GM12891 (cell line): ENCODE data around the gene TFDP1.

Experiments
- DNase-seq: peaks from one replicate; pipeline ENCODE4 v3.0.0; 2011; ENCODE audit warnings: low spot score; ENCODE audit not compliant: insufficient read length
- FAIRE-seq: peaks from 2 replicates; lab custom pipeline; 2011; peaks lifted over from hg19 to GRCh38; lab: Jason Lieb, UNC
- PAX5 ChIP-seq: IDR thresholded peaks from 2 replicates; pipeline ENCODE4 v1.6.1; 2011; ENCODE audit warnings: low read length, moderate library complexity, mild to moderate bottlenecking; ENCODE audit not compliant: insufficient read depth, severe bottlenecking
- POLR2A ChIP-seq: IDR thresholded peaks from 2 replicates; pipeline ENCODE4 v1.6.1; 2011; ENCODE audit warnings: low read depth, low read length, control low read depth
- POLR2AphosphoS5 ChIP-seq: IDR thresholded peaks from 2 replicates; pipeline ENCODE4 v1.6.1; 2011; ENCODE audit warnings: low read depth, low read length, control low read depth
- POU2F2 ChIP-seq: IDR thresholded peaks from 2 replicates; pipeline ENCODE4 v1.6.1; 2011; ENCODE audit warnings: low read depth, mild to moderate bottlenecking, control low read depth, low read length, moderate library complexity
- SPI1 ChIP-seq: IDR thresholded peaks from 2 replicates; pipeline ENCODE4 v1.6.1; 2011; ENCODE audit warnings: low read depth, low read length, control low read depth
- TAF1 ChIP-seq: IDR thresholded peaks from 2 replicates; pipeline ENCODE4 v1.6.1; 2011; ENCODE audit warnings: low read depth, low read length, control low read depth

The TFDP1 gene

DNA sequence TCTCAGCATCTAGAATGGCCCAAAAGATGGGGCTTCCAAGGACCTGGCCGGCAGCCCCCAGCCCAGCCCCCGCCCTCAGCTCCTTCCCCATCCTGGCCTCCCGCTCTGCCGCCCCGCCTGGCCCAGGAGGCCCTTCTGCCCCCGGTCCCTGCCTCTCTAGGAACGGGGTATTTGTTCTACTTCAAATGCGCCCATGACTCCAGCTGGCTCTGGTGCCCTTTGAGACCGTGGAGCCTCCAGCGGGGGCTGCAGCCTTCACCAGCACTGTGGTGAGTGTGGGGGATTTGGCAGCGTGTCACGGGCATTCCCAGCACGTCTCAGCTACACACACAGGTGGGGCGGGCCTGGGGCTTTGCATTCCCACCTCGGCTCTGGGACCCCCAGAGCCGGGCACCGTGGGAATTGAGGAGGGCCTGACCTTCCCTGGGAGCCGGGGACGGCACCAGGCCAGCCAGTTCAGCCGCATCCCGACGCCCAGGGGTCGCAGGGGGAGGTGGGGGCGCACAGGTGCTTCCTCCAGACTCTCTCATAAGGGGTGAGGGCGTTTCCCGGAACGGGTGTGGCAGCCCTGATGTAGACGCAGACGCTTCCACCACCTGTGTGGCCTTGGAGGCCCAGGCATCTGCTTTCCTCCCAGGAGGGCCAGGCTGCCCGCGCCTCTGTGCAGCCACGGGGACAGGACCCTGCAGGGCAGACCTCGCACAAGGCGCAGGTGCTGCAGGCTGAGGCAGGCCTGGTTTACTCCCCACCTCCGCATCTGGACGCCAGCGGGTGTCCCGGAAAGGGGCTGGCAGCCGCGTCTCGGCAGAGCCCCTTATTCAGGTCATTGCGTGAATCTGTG lies 72.5 kb downstream of the TFDP1 start:
- TF ChIP-seq POLR2AphosphoS5 (no peak), POU2F2 (no peak), PAX5 (no peak), POLR2A (no peak), TAF1 (no peak), SPI1 (no peak)
- FAIRE-seq, result no peak

GRCh38 chr13:113657851-113658741 lies 73.5 kb downstream of the TFDP1 start, which contains the start of gene ATP4B:
ATP4B (minus strand) TSS chr13:113658198; CDS start chr13:113658144, 54 bp downstream.
- no peak for TF ChIP-seq TAF1
- no peak for TF ChIP-seq POLR2AphosphoS5
- no peak for TF ChIP-seq PAX5
- TF ChIP-seq SPI1, result no peak
- no peak for TF ChIP-seq POLR2A
- no peak for TF ChIP-seq POU2F2
- FAIRE-seq (no peak), DNase-seq (no peak)

More for the DNA sequence above, 72.5 kb downstream of the TFDP1 start:
- no peak for DNase-seq

DNA sequence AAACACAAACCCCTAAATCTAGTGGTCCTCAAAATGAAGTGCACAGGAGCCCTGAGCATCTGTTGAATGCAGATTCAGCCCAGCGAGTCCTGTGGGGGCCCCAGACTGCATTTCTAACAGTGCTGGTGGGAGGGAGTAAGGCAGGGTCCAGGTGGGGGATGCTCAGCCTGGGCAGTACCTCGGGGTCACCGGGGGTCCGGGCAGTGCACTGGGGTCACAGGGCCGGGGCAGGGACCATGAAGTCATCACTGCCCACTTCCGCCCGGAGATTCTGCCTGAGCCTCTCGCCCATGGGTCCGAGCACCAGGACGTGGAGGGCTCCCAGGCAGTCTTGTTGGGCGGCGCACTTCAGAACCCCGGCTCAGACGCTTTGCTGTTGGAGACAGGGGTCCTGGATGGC lies 74.3 kb downstream of the TFDP1 start:
- no peak for TF ChIP-seq POLR2AphosphoS5
- no peak for TF ChIP-seq TAF1
- no peak for TF ChIP-seq POLR2A
- TF ChIP-seq POU2F2, result no peak
- TF ChIP-seq SPI1, result no peak
- TF ChIP-seq PAX5, result no peak
- FAIRE-seq (no peak), DNase-seq (no peak)

- FAIRE-seq, result no peak
- no peak for DNase-seq
- TF ChIP-seq POLR2A (no peak), TAF1 (no peak)
Observed at GRCh38 chr13:113659337-113659736, 74.8 kb downstream of the TFDP1 start.

GRCh38 chr13:113660066-113660465 lies 75.5 kb downstream of the TFDP1 start:
- TF ChIP-seq PAX5 (no peak), POLR2A (no peak), POLR2AphosphoS5 (no peak), TAF1 (no peak), SPI1 (no peak), POU2F2 (no peak)
- DNase-seq, result no peak
- FAIRE-seq, result no peak

DNA sequence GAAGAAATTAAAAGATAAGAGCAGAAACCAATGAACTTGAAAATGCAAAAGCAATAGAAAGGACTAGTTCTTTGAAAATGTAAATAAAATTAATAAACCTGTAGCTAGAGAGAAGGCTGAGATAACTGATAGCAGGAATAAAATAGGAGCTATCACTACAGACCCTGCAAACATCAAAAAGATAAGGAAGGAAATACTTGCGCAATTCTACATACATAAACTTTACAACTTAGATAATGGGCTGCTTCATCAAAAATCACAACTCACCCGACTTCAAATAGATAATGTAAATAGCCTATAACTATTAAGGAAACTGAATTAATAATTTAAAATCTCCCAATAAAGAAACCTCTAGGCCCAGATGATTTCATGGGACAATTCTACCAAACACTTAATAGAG lies 77.0 kb downstream of the TFDP1 start:
- FAIRE-seq, result no peak
- DNase-seq, result no peak
- no peak for TF ChIP-seq POLR2AphosphoS5
- TF ChIP-seq PAX5, result no peak
- TF ChIP-seq POLR2A, result no peak
- no peak for TF ChIP-seq SPI1
- TF ChIP-seq POU2F2, result no peak
- no peak for TF ChIP-seq TAF1

DNA sequence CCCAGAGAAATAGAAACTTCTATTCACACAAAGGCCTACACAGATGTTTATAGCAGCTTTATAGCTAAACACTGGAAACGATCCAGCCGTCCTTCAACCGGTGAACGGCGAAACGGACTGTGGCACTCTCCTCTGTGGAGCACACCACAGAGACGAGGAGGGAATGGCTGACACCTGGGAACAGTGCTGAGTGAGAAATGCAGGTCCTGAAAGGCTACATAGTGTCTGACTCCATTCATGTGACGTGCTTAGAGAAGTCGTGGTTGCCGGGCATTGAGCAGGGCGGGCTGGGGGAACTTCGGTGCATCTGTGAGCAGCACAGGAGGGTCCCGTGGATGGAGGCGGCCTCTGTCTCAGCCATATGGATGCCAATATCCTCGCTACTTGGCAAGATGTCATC lies 79.4 kb downstream of the TFDP1 start:
- TF ChIP-seq POLR2A (no peak), SPI1 (no peak), POU2F2 (no peak), TAF1 (no peak), POLR2AphosphoS5 (no peak), PAX5 (no peak)
- FAIRE-seq, result no peak
- DNase-seq, result no peak

DNA sequence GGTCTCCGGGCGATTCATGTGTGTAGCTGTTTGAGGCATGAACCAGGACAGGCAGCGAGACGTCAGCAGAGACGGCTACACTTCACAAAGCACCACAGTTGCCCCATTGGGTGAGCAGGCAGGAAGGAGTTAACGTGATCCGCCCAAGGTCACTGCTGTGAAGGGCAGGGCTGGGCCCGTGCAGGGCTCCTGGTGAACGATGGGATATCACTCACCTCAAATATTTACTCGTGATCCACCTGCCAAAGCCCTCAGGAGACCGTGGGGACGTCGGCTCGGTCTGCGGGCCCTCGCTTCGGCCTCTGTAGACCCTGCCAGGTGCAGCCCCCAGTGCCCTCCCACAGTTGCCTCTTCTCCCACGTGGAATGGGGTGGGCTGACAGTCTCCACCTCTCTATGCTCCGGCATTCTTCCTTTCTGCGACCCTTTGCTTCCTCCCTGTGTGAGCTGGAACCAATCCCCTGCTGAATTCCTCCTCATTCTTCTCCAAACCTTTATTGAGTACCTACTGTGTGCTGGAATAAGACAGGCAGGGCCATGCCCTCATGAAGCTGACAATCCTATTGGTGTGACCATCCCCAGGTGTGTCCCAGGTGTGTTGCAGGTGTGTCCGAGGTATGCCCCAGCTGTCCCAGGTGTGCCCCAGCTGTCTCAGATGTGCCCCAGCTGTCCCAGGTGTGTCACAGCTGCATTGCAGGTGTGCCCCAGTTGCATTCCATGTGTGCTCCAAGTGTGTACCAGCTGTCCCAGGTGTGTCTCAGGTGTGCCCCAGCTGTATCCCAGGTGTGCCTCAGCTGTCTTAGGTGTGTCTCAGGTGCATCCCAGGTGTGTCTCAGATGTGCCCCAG lies 80.4 kb downstream of the TFDP1 start:
- DNase-seq (no peak), FAIRE-seq (no peak)
- TF ChIP-seq PAX5, result no peak
- TF ChIP-seq TAF1, result no peak
- TF ChIP-seq POLR2A, result no peak
- TF ChIP-seq POU2F2, result no peak
- no peak for TF ChIP-seq SPI1
- TF ChIP-seq POLR2AphosphoS5, result no peak

DNA sequence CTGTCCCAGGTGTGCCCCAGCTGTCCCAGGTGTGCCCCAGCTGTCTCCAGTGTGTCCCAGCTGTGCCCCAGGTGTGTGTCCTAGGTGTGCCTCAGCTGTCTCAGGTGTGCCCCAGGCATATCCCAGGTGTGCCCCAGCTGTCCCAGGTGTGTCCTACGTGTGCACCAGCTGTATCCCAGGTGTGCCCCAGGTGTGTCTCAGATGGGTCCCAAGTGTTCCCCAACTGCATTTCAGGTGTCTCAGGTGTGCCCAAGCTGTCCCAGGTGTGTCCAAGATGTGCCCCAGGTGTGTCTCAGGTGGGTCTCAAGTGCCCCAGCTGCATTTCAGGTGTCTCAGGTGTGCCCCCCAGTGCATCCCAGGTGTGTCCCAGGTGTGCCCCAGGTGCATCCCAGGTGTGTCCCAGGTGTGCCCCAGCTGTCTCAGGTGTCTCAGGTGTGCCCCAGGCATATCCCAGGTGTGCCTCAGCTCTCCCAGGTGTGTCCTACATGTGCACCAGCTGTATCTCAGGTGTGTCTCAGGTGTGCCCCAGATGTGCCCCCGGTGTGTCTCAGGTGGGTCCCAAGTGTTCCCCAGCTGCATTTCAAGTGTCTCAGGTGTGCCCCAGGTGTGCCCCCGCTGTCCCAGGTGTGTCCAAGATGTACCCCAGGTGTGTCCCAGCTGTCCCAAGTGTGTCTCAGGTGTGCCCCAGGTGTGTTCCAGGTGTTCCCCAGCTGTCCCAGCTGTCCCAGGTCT lies 81.2 kb downstream of the TFDP1 start:
- FAIRE-seq, result no peak
- no peak for DNase-seq
- TF ChIP-seq SPI1, result no peak
- TF ChIP-seq PAX5, result no peak
- TF ChIP-seq POLR2A, result no peak
- no peak for TF ChIP-seq TAF1
- TF ChIP-seq POLR2AphosphoS5, result no peak
- no peak for TF ChIP-seq POU2F2
